Liver (tissue), 9 donors: ENCODE measurements around the gene ALDH3B2. TPM values are rescaled to one million over a fixed set of nuclear protein-coding genes. Genes with fewer than 3 reads are reported as not detected.

Experiments used
- DNase-seq: peaks from one replicate; pipeline ENCODE4 v3.0.0-alpha.2; 2017; ENCODE audit warnings: low spot score
- H3K27ac ChIP-seq, 2 donors: one replicate each; pipeline ENCODE4 v1.7.0; 2013; ENCODE audit warnings: inconsistent platforms in 2 of 2, low read length in 2 of 2, control low read depth in 1 of 2, low read depth in 1 of 2, mild to moderate bottlenecking in 1 of 2
- H3K27me3 ChIP-seq, 4 donors: one replicate each; pipeline versions ENCODE4 v1.6.1 to v1.7.0; 2013; ENCODE audit warnings: low read length in 3 of 4, inconsistent platforms in 1 of 4, mild to moderate bottlenecking in 1 of 4, moderate library complexity in 1 of 4; ENCODE audit not compliant: control insufficient read depth in 4 of 4, insufficient read depth in 4 of 4
- H3K36me3 ChIP-seq, 4 donors: one replicate each; pipeline versions ENCODE4 v1.6.1 to v1.7.0; 2013; ENCODE audit warnings: low read length in 3 of 4, mild to moderate bottlenecking in 3 of 4, low read depth in 1 of 4, moderate library complexity in 1 of 4; ENCODE audit not compliant: control insufficient read depth in 4 of 4, insufficient read depth in 3 of 4
- H3K4me1 ChIP-seq, 4 donors: one replicate each; pipeline versions ENCODE4 v1.6.1 to v1.7.0; 2013; ENCODE audit warnings: low read length in 3 of 4, mild to moderate bottlenecking in 3 of 4, moderate library complexity in 1 of 4; ENCODE audit not compliant: control insufficient read depth in 4 of 4, insufficient read depth in 4 of 4
- H3K4me3 ChIP-seq, 3 donors: one replicate each; pipeline versions ENCODE4 v1.6.1 to v1.7.0; 2013; ENCODE audit warnings: low read length in 3 of 3, control low read depth in 1 of 3, low read depth in 1 of 3, mild to moderate bottlenecking in 1 of 3
- H3K9ac ChIP-seq, 2 donors: one replicate each; pipeline ENCODE4 v1.7.0; 2013; ENCODE audit warnings: low read length in 2 of 2, mild to moderate bottlenecking in 2 of 2, moderate library complexity in 2 of 2, control low read depth in 1 of 2, low read depth in 1 of 2
- H3K9me3 ChIP-seq, 4 donors: one replicate each; pipeline versions ENCODE4 v1.6.1 to v1.7.0; 2013; ENCODE audit warnings: low read length in 3 of 4; ENCODE audit not compliant: control insufficient read depth in 4 of 4
- ATF3 ChIP-seq: IDR thresholded peaks from 2 replicates; pipeline ENCODE4 v1.6.1; 2016; ENCODE audit warnings: antibody characterized with exemption
- CTCF ChIP-seq: fragments of 150-350 bp; IDR thresholded peaks from 2 replicates; pipeline ENCODE4 v1.5.1; 2017; ENCODE audit warnings: improper control_type of control experiment, low read depth, low read length; ENCODE audit not compliant: missing input control
- EGR1 ChIP-seq, 2 donors: IDR thresholded peaks; 2 replicates each; pipeline ENCODE4 v1.6.1; 2016 to 2018; ENCODE audit warnings: antibody characterized with exemption in 2 of 2, low read depth in 2 of 2
- FOXA1 ChIP-seq: IDR thresholded peaks from 2 replicates; pipeline ENCODE4 v1.6.1; 2016; ENCODE audit warnings: antibody characterized with exemption
- FOXA2 ChIP-seq: IDR thresholded peaks from 2 replicates; pipeline ENCODE4 v1.6.1; 2016; ENCODE audit warnings: antibody characterized with exemption
- GABPA ChIP-seq, 2 donors: IDR thresholded peaks in 1 of 2; conservative IDR thresholded peaks in 1 of 2; 2 replicates each; pipeline ENCODE4 v1.6.1; 2016; ENCODE audit warnings: antibody characterized with exemption in 2 of 2, mild to moderate bottlenecking in 1 of 2, moderate library complexity in 1 of 2
- HNF4A ChIP-seq, 2 donors: conservative IDR thresholded peaks; 2 replicates each; pipeline ENCODE4 v1.6.1; 2016; ENCODE audit warnings: antibody characterized with exemption in 2 of 2, mild to moderate bottlenecking in 2 of 2
- HNF4G ChIP-seq: IDR thresholded peaks from 2 replicates; pipeline ENCODE4 v1.6.1; 2016; ENCODE audit warnings: antibody characterized with exemption
- MAX ChIP-seq: IDR thresholded peaks from 2 replicates; pipeline ENCODE4 v1.6.1; 2016; ENCODE audit warnings: antibody characterized with exemption
- NR2F2 ChIP-seq: IDR thresholded peaks from 2 replicates; pipeline ENCODE4 v1.6.1; 2016; ENCODE audit warnings: antibody characterized with exemption
- RAD21 ChIP-seq, 2 donors: IDR thresholded peaks; 2 replicates each; pipeline ENCODE4 v1.6.1; 2016; ENCODE audit warnings: antibody characterized with exemption in 2 of 2, mild to moderate bottlenecking in 2 of 2
- REST ChIP-seq: IDR thresholded peaks from 2 replicates; pipeline ENCODE4 v1.6.1; 2016; ENCODE audit warnings: antibody characterized with exemption, mild to moderate bottlenecking
- RXRA ChIP-seq, 2 donors: IDR thresholded peaks; 2 replicates each; pipeline ENCODE4 v1.6.1; 2017 to 2018; ENCODE audit warnings: antibody characterized with exemption in 2 of 2, mild to moderate bottlenecking in 1 of 2
- SP1 ChIP-seq: IDR thresholded peaks from 2 replicates; pipeline ENCODE4 v1.6.1; 2018; ENCODE audit warnings: antibody characterized with exemption, mild to moderate bottlenecking
- TAF1 ChIP-seq: conservative IDR thresholded peaks from 2 replicates; pipeline ENCODE4 v1.6.1; 2016; ENCODE audit warnings: antibody characterized with exemption, mild to moderate bottlenecking
- YY1 ChIP-seq: IDR thresholded peaks from 2 replicates; pipeline ENCODE4 v1.6.1; 2016; ENCODE audit warnings: antibody characterized with exemption, mild to moderate bottlenecking
- ZBTB33 ChIP-seq: IDR thresholded peaks from 2 replicates; pipeline ENCODE4 v1.6.1; 2016; ENCODE audit warnings: antibody characterized with exemption
- WGBS: extraction: QIAGEN DNeasy Blood & Tissue Kit; methylation state at CpG from one replicate; pipeline ENCODE4 v1.1.7; 2013; 5-methylcytosine and 5-hydroxymethylcytosine counted together
- polyA plus RNA-seq, 2 donors: library from polyadenylated mRNA; stranded (reverse) in 1 of 2; unstranded in 1 of 2; fragments of 200-250 nt in 1 of 2; fragments of >200 nt in 1 of 2; fragmentation: Nextera tagmentation in 1 of 2; extraction: Ambion mirVana in 1 of 2; gene quantifications; one replicate each; pipeline versions ENCODE4 v1.2.1 to v1.2.3, GENCODE V29; 2013 to 2015
- total RNA-seq, 2 donors: library from RNA; depleted of rRNA; stranded (reverse); fragments of >200 nt; gene quantifications; one replicate each; pipeline ENCODE4 v1.2.3, GENCODE V29; 2014
- donor health status: healthy.
- donor health status: healthy.
- donor health status: healthy.
- donor health status: healthy.
- donor health status: healthy.

ALDH3B2 gene
- total and polyA plus RNA-seq, 4 donors: not detected

- Histone ChIP-seq H3K4me3 (no peak overlapping the region), H3K36me3 (peaks cover 0 to 6% (median 0%) of the 10 kb centered on the region in 4 donors), H3K9me3 (no peaks in the 10 kb centered on the region), H3K27ac (no peak overlapping the region), H3K9ac (no peak overlapping the region), H3K27me3 (no peaks in the 10 kb centered on the region), H3K4me1 (peaks cover 0 to 5% (median 3%) of the 10 kb centered on the region in 4 donors)
- WGBS: 92% methylated on average over 28 of the region's 28 CpGs
- DNase-seq: no peak
- TF ChIP-seq ZBTB33: no peak
- TF ChIP-seq EGR1 (IDR thresholded peaks at IDR 0.05; ENCODE audit: low read depth in 2 of 2): no peak
- TF ChIP-seq FOXA2: no peak
- TF ChIP-seq FOXA1: no peak
- no peak for TF ChIP-seq RXRA (IDR thresholded peaks at IDR 0.05)
- TF ChIP-seq NR2F2: no peak
- no peak for TF ChIP-seq YY1
- TF ChIP-seq HNF4A (conservative IDR thresholded peaks at IDR 0.05): no peak
- no peak for TF ChIP-seq HNF4G
- TF ChIP-seq ATF3: no peak
- TF ChIP-seq GABPA (IDR thresholded peaks at IDR 0.05 in 1 of 2, conservative IDR thresholded peaks at IDR 0.05 in 1 of 2): no peak
- no peak for TF ChIP-seq SP1
- no peak for TF ChIP-seq CTCF
- TF ChIP-seq MAX: no peak
- no peak for TF ChIP-seq TAF1
These were observed 32.9 kb downstream of the ALDH3B2 start for GRCh38 chr11:67641338-67642172.

GRCh38 chr11:67640758-67641337 lies 33.6 kb downstream of the ALDH3B2 start:
- no peak for TF ChIP-seq RAD21 (IDR thresholded peaks at IDR 0.05)
- no peak for TF ChIP-seq RXRA (IDR thresholded peaks at IDR 0.05)
- no peak for TF ChIP-seq ZBTB33
- TF ChIP-seq FOXA1: no peak
- no peak for TF ChIP-seq NR2F2
- no peak for TF ChIP-seq HNF4A (conservative IDR thresholded peaks at IDR 0.05)
- TF ChIP-seq REST: no peak
- no peak for TF ChIP-seq ATF3
- no peak for TF ChIP-seq HNF4G
- no peak for TF ChIP-seq TAF1
- no peak for TF ChIP-seq FOXA2
- no peak for TF ChIP-seq GABPA (IDR thresholded peaks at IDR 0.05 in 1 of 2, conservative IDR thresholded peaks at IDR 0.05 in 1 of 2)
- no peak for TF ChIP-seq EGR1 (IDR thresholded peaks at IDR 0.05; ENCODE audit: low read depth in 2 of 2)
- Histone ChIP-seq H3K4me3 (no peak overlapping the region), H3K4me1 (peaks cover 0 to 5% (median 3%) of the 10 kb centered on the region in 4 donors), H3K27me3 (no peaks in the 10 kb centered on the region), H3K9me3 (no peaks in the 10 kb centered on the region), H3K27ac (no peak overlapping the region), H3K36me3 (peaks cover 0 to 6% (median 0%) of the 10 kb centered on the region in 4 donors), H3K9ac (no peak overlapping the region)
- 88% methylated on average over 12 of the region's 12 CpGs for WGBS
- DNase-seq: no peak
